ENCODE results near the gene HMCN2.

Gene HMCN2

GRCh38 chr9:130306823-130307666, 41.5 kb downstream of the HMCN2 start:
- TF ChIP-seq YY1 (IDR thresholded peaks at IDR 0.05; ENCODE audit: insufficient read depth, insufficient read length) (no peak), ZNF274 (IDR thresholded peaks at IDR 0.05; ENCODE audit: low read depth, low read length) (no peak), SUZ12 (IDR thresholded peaks at IDR 0.05; ENCODE audit: extremely low read depth, insufficient read depth, insufficient read length) (no peak)
- Histone ChIP-seq H3K4me1 (ENCODE audit: insufficient read depth, insufficient read length) (peaks cover 2% of the 10 kb centered on the region), H3K9ac (ENCODE audit: insufficient read length, low read depth) (no peak overlapping the region), H3K36me3 (ENCODE audit: insufficient read depth, insufficient read length, low read length) (no peaks in the 10 kb centered on the region), H3K27me3 (ENCODE audit: insufficient read depth, insufficient read length) (no peaks in the 10 kb centered on the region), H3K9me3 (ENCODE audit: insufficient read depth, low read length) (no peaks in the 10 kb centered on the region), H3K4me3 (ENCODE audit: insufficient read length, low read depth) (no peak overlapping the region)
- DNase-seq (ENCODE audit: low read depth, low spot score) = no peak

- no peak for DNase-seq (ENCODE audit: low read depth, low spot score)
- Histone ChIP-seq H3K4me3 (ENCODE audit: insufficient read length, low read depth) (no peak overlapping the region), H3K9me3 (ENCODE audit: insufficient read depth, low read length) (no peaks in the 10 kb centered on the region), H3K36me3 (ENCODE audit: insufficient read depth, insufficient read length, low read length) (no peaks in the 10 kb centered on the region), H3K27me3 (ENCODE audit: insufficient read depth, insufficient read length) (no peaks in the 10 kb centered on the region), H3K9ac (ENCODE audit: insufficient read length, low read depth) (no peak overlapping the region), H3K4me1 (ENCODE audit: insufficient read depth, insufficient read length) (peaks cover 2% of the 10 kb centered on the region)
- TF ChIP-seq SUZ12 (IDR thresholded peaks at IDR 0.05; ENCODE audit: extremely low read depth, insufficient read depth, insufficient read length) (no peak), YY1 (IDR thresholded peaks at IDR 0.05; ENCODE audit: insufficient read depth, insufficient read length) (no peak), ZNF274 (IDR thresholded peaks at IDR 0.05; ENCODE audit: low read depth, low read length) (no peak)
Observed at GRCh38 chr9:130307667-130307943, 42.0 kb downstream of the HMCN2 start.

GRCh38 chr9:130308081-130308571, 42.6 kb downstream of the HMCN2 start:
- no peak overlapping the region for H3K4me3 ChIP-seq (ENCODE audit: insufficient read length, low read depth)
- H3K36me3 ChIP-seq (ENCODE audit: insufficient read depth, insufficient read length, low read length) = no peaks in the 10 kb centered on the region
- no peak for TF ChIP-seq ZNF274 (IDR thresholded peaks at IDR 0.05; ENCODE audit: low read depth, low read length)
- no peak for TF ChIP-seq SUZ12 (IDR thresholded peaks at IDR 0.05; ENCODE audit: extremely low read depth, insufficient read depth, insufficient read length)
- TF ChIP-seq YY1 (IDR thresholded peaks at IDR 0.05; ENCODE audit: insufficient read depth, insufficient read length) = no peak
- DNase-seq (ENCODE audit: low read depth, low spot score) = no peak
- H3K9ac ChIP-seq (ENCODE audit: insufficient read length, low read depth) = no peak overlapping the region
- H3K27me3 ChIP-seq (ENCODE audit: insufficient read depth, insufficient read length) = no peaks in the 10 kb centered on the region
- peaks cover under 1% of the 10 kb centered on the region for H3K4me1 ChIP-seq (ENCODE audit: insufficient read depth, insufficient read length)
- no peaks in the 10 kb centered on the region for H3K9me3 ChIP-seq (ENCODE audit: insufficient read depth, low read length)

- Histone ChIP-seq H3K36me3 (ENCODE audit: insufficient read depth, insufficient read length, low read length) (no peaks in the 10 kb centered on the region), H3K27me3 (ENCODE audit: insufficient read depth, insufficient read length) (no peaks in the 10 kb centered on the region), H3K9ac (ENCODE audit: insufficient read length, low read depth) (no peak overlapping the region), H3K4me1 (ENCODE audit: insufficient read depth, insufficient read length) (peaks cover 3% of the 10 kb centered on the region), H3K4me3 (ENCODE audit: insufficient read length, low read depth) (no peak overlapping the region), H3K9me3 (ENCODE audit: insufficient read depth, low read length) (no peaks in the 10 kb centered on the region)
- TF ChIP-seq SUZ12 (IDR thresholded peaks at IDR 0.05; ENCODE audit: extremely low read depth, insufficient read depth, insufficient read length) (no peak), ZNF274 (IDR thresholded peaks at IDR 0.05; ENCODE audit: low read depth, low read length) (no peak), YY1 (IDR thresholded peaks at IDR 0.05; ENCODE audit: insufficient read depth, insufficient read length) (no peak)
- DNase-seq (ENCODE audit: low read depth, low spot score) = no peak
Observed at GRCh38 chr9:130309689-130310455, 44.3 kb downstream of the HMCN2 start.

GRCh38 chr9:130310456-130310855, 44.9 kb downstream of the HMCN2 start:
- H3K36me3 ChIP-seq (ENCODE audit: insufficient read depth, insufficient read length, low read length) = no peaks in the 10 kb centered on the region
- peaks cover 6% of the 10 kb centered on the region for H3K4me1 ChIP-seq (ENCODE audit: insufficient read depth, insufficient read length)
- no peak overlapping the region for H3K9ac ChIP-seq (ENCODE audit: insufficient read length, low read depth)
- H3K4me3 ChIP-seq (ENCODE audit: insufficient read length, low read depth) = no peak overlapping the region
- H3K9me3 ChIP-seq (ENCODE audit: insufficient read depth, low read length) = no peaks in the 10 kb centered on the region
- no peaks in the 10 kb centered on the region for H3K27me3 ChIP-seq (ENCODE audit: insufficient read depth, insufficient read length)
- no peak for DNase-seq (ENCODE audit: low read depth, low spot score)
- TF ChIP-seq ZNF274 (IDR thresholded peaks at IDR 0.05; ENCODE audit: low read depth, low read length) (no peak), SUZ12 (IDR thresholded peaks at IDR 0.05; ENCODE audit: extremely low read depth, insufficient read depth, insufficient read length) (no peak), YY1 (IDR thresholded peaks at IDR 0.05; ENCODE audit: insufficient read depth, insufficient read length) (no peak)

GRCh38 chr9:130311003-130311402, 45.4 kb downstream of the HMCN2 start:
- Histone ChIP-seq H3K9ac (ENCODE audit: insufficient read length, low read depth) (no peak overlapping the region), H3K4me1 (ENCODE audit: insufficient read depth, insufficient read length) (peaks cover 10% of the 10 kb centered on the region), H3K27me3 (ENCODE audit: insufficient read depth, insufficient read length) (no peaks in the 10 kb centered on the region), H3K4me3 (ENCODE audit: insufficient read length, low read depth) (no peak overlapping the region), H3K36me3 (ENCODE audit: insufficient read depth, insufficient read length, low read length) (no peaks in the 10 kb centered on the region), H3K9me3 (ENCODE audit: insufficient read depth, low read length) (no peaks in the 10 kb centered on the region)
- DNase-seq (ENCODE audit: low read depth, low spot score) = no peak
- no peak for TF ChIP-seq SUZ12 (IDR thresholded peaks at IDR 0.05; ENCODE audit: extremely low read depth, insufficient read depth, insufficient read length)
- TF ChIP-seq ZNF274 (IDR thresholded peaks at IDR 0.05; ENCODE audit: low read depth, low read length) = no peak
- TF ChIP-seq YY1 (IDR thresholded peaks at IDR 0.05; ENCODE audit: insufficient read depth, insufficient read length) = no peak
